Epithelial cell of proximal tubule (primary cell): ENCODE measurements around the gene ELF4. TPM values are rescaled to one million over a fixed set of nuclear protein-coding genes. Genes with fewer than 3 reads are reported as not detected.

Experiments used
- DNase-seq: peaks from one replicate; pipeline ENCODE4 v3.0.0-alpha.2; 2011; ENCODE audit warnings: low read depth
- H3K4me3 ChIP-seq: 2 replicates; pipeline ENCODE4 v1.5.1; 2011; ENCODE audit warnings: low read depth, mild to moderate bottlenecking, low read length
- total RNA-seq: library from RNA; depleted of rRNA; stranded (reverse); fragments of >200 nt; gene quantifications from 2 replicates; pipeline ENCODE4 v1.2.3, GENCODE V29; 2015
- TF ChIP-seq, protein P1 (sequence below): conservative IDR thresholded peaks from 2 replicates; pipeline ENCODE4 v1.5.1; 2012; ENCODE audit warnings: low read depth, mild to moderate bottlenecking, low read length

Gene ELF4
- total RNA-seq, 1 donor from 2014 or later: 19.3 TPM

DNA sequence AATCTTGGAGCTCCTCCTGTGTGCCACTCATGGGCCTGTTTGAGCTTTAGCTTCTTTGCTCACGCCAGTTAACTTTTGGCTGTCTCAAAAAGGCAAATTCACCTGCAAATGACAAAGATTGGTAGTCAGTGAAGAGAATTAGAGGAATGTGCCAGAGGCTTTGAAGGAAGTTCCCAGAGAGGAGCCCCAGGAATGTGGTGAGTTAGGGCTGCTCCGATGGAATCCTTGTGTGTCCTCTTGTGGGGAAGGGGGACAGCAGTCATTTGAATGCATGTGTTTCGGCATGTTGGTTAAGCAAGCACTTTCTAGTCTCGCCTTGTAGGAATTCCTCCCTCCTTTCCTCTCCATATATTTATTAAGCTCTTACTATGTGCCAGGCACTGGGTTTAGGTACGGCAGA is 62.9 kb downstream of the ELF4 start:
- no peak for DNase-seq
- TF ChIP-seq, protein P1, sequence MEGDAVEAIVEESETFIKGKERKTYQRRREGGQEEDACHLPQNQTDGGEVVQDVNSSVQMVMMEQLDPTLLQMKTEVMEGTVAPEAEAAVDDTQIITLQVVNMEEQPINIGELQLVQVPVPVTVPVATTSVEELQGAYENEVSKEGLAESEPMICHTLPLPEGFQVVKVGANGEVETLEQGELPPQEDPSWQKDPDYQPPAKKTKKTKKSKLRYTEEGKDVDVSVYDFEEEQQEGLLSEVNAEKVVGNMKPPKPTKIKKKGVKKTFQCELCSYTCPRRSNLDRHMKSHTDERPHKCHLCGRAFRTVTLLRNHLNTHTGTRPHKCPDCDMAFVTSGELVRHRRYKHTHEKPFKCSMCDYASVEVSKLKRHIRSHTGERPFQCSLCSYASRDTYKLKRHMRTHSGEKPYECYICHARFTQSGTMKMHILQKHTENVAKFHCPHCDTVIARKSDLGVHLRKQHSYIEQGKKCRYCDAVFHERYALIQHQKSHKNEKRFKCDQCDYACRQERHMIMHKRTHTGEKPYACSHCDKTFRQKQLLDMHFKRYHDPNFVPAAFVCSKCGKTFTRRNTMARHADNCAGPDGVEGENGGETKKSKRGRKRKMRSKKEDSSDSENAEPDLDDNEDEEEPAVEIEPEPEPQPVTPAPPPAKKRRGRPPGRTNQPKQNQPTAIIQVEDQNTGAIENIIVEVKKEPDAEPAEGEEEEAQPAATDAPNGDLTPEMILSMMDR: no peak
- H3K4me3 ChIP-seq: no peak overlapping the region

DNA sequence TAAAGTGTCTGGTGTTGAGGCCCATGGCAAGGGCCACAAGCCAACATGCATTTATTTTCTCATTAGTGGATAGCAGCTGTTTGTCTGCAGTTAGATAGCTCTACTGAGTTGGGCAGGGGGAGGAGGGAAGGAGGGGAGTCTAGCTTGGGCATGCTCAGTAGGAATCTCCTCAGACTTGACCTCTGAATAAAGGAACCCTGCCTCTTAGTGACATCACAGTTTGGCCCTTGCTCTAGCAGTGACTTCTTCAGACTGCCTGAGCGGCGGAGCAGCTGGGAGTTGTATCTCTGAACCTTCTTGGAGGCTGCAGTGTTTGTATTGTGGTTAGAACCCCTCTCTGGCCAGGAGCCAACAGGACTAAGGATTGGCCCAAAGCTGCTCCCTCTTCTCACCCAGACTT is 70.5 kb downstream of the ELF4 start:
- no peak for DNase-seq
- TF ChIP-seq, protein P1: no peak
- no peak overlapping the region for H3K4me3 ChIP-seq

DNA sequence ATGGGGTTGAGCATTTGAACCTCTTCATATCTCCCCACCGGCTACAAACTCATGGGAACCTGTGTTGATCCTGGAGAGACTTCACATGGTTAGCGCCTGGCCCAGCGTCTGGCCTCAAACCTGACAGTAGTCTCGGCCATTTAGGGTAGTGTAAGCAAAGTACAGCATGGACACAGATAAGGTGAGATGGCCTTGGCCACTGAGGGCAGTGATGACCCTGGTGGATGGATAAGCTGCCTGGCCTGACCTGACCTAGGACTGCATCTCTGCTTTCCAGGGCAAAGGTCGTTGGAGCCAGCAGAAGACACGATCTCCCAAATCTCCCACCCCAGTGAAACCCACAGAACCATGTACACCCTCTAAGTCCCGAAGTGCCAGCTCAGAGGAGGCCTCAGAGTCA is 76.1 kb downstream of the ELF4 start:
- TF ChIP-seq, protein P1: no peak
- DNase-seq: no peak
- no peak overlapping the region for H3K4me3 ChIP-seq

DNA sequence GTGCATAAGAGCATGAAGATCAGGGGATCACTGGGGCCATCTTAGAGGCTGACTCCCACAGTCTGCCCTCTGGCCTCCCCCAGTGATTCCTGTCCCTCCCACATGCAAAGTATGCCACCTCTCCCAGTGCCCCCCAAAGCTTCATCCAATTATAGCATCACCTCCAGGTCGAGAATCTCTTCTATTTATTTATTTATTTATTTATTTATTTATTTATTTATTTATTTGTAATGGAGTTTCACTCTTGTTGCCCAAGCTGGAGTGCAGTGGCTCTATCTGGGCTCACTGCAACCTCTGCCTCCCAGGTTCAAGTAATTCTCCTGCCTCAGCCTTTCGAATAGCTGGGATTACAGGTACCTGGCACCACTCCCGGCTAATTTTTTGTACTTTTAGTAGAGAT is 77.7 kb downstream of the ELF4 start:
- H3K4me3 ChIP-seq: no peak overlapping the region
- no peak for DNase-seq
- TF ChIP-seq, protein P1: no peak

DNA sequence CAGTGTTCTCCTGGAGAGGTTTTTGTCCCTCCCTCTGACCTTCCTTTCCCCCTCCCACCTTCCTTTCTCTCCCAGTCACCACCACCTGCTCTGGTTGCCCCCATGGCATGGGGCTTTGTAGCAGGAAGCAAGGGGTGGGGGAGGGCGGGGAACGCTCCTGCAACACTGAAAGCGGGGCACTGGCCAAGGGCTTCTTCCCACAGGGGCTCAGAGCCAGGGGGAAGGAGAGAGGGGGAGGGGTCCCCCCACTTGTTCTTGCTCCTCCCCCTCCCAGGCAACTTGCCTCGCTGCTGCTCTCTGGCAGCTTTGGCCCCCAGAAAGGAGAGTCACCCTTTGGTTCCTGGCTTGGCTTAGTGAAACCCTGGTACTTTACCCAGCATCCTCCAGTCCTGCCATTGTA is 79.5 kb downstream of the ELF4 start:
- TF ChIP-seq, protein P1: no peak
- DNase-seq: no peak
- no peak overlapping the region for H3K4me3 ChIP-seq

DNA sequence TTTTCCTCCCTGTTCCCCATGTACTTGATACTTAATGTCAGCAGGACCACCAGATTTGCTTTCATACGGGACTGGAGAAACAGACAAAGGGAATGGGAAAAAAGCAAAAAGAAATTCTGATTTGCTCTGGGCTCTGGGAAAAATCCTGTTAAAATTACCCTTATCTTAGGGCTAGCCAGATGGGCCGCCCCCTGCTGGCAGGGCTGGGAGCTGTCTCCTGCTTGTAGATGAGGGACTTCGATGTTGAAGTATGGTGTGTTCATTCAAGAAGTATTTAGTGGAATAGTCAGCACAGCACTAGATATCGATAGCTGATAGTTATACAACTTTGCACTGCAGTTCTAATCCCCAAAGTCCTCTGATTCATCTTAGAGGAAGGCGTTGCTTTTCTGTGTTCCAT is 82.1 kb downstream of the ELF4 start:
- TF ChIP-seq, protein P1: peak; percentile 55
- no peak for DNase-seq
- H3K4me3 ChIP-seq: no peak overlapping the region

DNA sequence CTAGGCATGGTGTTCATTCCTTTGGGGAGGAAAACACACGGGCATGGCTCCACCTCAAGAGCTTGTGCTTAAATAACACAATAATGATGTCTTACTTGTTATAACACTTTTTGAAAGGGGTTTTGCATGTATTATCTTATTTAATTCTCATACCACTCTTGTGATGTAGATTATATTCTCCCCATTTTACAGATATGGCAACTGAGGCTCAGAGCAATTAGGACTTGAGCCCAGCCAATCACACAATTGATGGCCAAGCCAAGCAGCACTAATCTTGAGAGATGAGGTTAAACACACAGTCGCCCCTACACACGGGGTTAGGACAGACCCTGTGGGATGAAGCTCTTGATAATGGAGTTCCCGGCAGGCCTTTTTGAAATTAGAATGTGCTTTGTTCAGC is 82.7 kb downstream of the ELF4 start:
- TF ChIP-seq, protein P1: no peak

More for the DNA sequence above, 82.7 kb downstream of the ELF4 start:
- H3K4me3 ChIP-seq: no peak overlapping the region
- no peak for DNase-seq
